GM19438 (cell line): ENCODE data around the gene MITF.
"Not testable (repeated sequence)": the region's sequence is repeated elsewhere in the genome, so short reads cannot be mapped to it uniquely, and the experiment has no call there.

ENCODE experiments used
- ATAC-seq: cut with Tn5 transposase; IDR thresholded peaks from one replicate; pipeline ENCODE4 v1.9.1; 2021; ENCODE audit warnings: low read depth; ENCODE audit not compliant: unreplicated experiment

Gene MITF

GRCh38 chr3:69785769-69786320 lies 46.6 kb downstream of the MITF start:
- no peak for ATAC-seq

- no peak for ATAC-seq
These were observed 47.6 kb downstream of the MITF start for GRCh38 chr3:69786854-69787253.

- no peak for ATAC-seq
These were observed 48.3 kb downstream of the MITF start for GRCh38 chr3:69787436-69788168.

- no peak for ATAC-seq
These were observed 51.8 kb downstream of the MITF start for GRCh38 chr3:69791106-69791505.

- ATAC-seq = no peak
These were observed 52.7 kb downstream of the MITF start for GRCh38 chr3:69791919-69792399.

GRCh38 chr3:69796126-69796525 lies 56.9 kb downstream of the MITF start:
- ATAC-seq = not testable (repeated sequence)

- ATAC-seq = no peak
These were observed 64.5 kb downstream of the MITF start for GRCh38 chr3:69803681-69804270.

GRCh38 chr3:69805491-69805890 lies 66.2 kb downstream of the MITF start:
- no peak for ATAC-seq

GRCh38 chr3:69806735-69807438 lies 67.6 kb downstream of the MITF start:
- ATAC-seq = no peak

- no peak for ATAC-seq
These were observed 68.4 kb downstream of the MITF start for GRCh38 chr3:69807674-69808073.

GRCh38 chr3:69809076-69809835 lies 70.0 kb downstream of the MITF start:
- no peak for ATAC-seq

- no peak for ATAC-seq
These were observed 72.5 kb downstream of the MITF start for GRCh38 chr3:69811452-69812401.

- no peak for ATAC-seq
These were observed 76.7 kb downstream of the MITF start for GRCh38 chr3:69815970-69816369.

GRCh38 chr3:69817988-69818387 lies 78.7 kb downstream of the MITF start:
- ATAC-seq = no peak

- no peak for ATAC-seq
These were observed 80.0 kb downstream of the MITF start for GRCh38 chr3:69819282-69819681.

- no peak for ATAC-seq
These were observed 81.9 kb downstream of the MITF start for GRCh38 chr3:69821133-69821532.

GRCh38 chr3:69823743-69824142 lies 84.5 kb downstream of the MITF start:
- no peak for ATAC-seq

- no peak for ATAC-seq
These were observed 86.2 kb downstream of the MITF start for GRCh38 chr3:69825446-69825845.

- ATAC-seq = no peak
These were observed 87.9 kb downstream of the MITF start for GRCh38 chr3:69827127-69827526.
